VCaP (cell line): ENCODE results near the gene EP400.

Experiments
- H3K27ac ChIP-seq: fragments of 450-650 bp; 2 replicates; pipeline ENCODE4 v1.5.1; 2017
- CTCF ChIP-seq: fragments of 450-650 bp; conservative IDR thresholded peaks from 2 replicates; pipeline ENCODE4 v1.5.1; 2017; ENCODE audit warnings: mild to moderate bottlenecking, moderate library complexity

Gene EP400

GRCh38 chr12:131927110-131928079 is 22.3 kb upstream of the EP400 start:
- H3K27ac ChIP-seq, result no peak overlapping the region
- no peak for TF ChIP-seq CTCF

- H3K27ac ChIP-seq, result peak overlapping the region; percentile 80
- TF ChIP-seq CTCF, result no peak
These were observed 21.5 kb upstream of the EP400 start for GRCh38 chr12:131928080-131928710.

GRCh38 chr12:131928711-131929580 is 20.8 kb upstream of the EP400 start, which contains the start of gene PUS1:
TSS of gene PUS1 (plus strand) at chr12:131929276. CDS start at chr12:131929723, 447 bp downstream.
- peak within 1 kb of the TSS; percentile 80 for H3K27ac ChIP-seq
- no peak for TF ChIP-seq CTCF

GRCh38 chr12:131929581-131930456 is 19.9 kb upstream of the EP400 start:
- peak overlapping the region; percentile 80 for H3K27ac ChIP-seq
- no peak for TF ChIP-seq CTCF

- H3K27ac ChIP-seq, result peak overlapping the region; percentile 80; the same call in 1 of the 2 replicates
These were observed 19.2 kb upstream of the EP400 start for GRCh38 chr12:131930510-131930909.

More at GRCh38 chr12:131930510-131930909, 19.2 kb upstream of the EP400 start:
- TF ChIP-seq CTCF, result no peak
